Fibroblast of skin of back (primary cell): Measurements from ENCODE around the gene FKRP.
"Not testable (repeated sequence)": the region's sequence is repeated elsewhere in the genome, so short reads cannot be mapped to it uniquely, and the experiment has no call there.

Source experiments
- DNase-seq: peaks from one replicate; pipeline ENCODE4 v3.0.0-alpha.2; 2013

The FKRP gene

GRCh38 chr19:46759817-46760333, 14.0 kb downstream of the FKRP start:
- peak; percentile 91 for DNase-seq

DNA sequence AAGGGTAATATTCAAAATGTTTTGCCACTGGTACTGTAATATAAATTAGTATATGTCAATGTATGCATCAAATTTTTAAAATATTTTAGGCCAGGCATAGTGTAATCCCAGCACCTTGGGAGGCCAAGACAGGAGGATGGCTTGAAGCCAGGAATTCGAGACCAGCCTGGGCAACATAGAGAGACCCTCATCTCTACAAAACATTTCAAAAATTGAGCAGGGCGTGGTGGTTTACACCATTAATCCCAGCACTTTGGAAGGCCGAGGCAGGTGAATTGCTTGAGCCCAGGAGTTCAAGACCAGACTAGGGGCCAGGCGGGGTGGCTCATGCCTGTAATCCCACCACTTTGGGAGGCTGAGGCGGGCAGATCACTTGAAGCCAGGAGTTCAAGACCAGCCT, 14.5 kb downstream of the FKRP start:
- DNase-seq: no peak

- not testable (repeated sequence) for DNase-seq
Observed at GRCh38 chr19:46760897-46761296, 15.0 kb downstream of the FKRP start.

DNA sequence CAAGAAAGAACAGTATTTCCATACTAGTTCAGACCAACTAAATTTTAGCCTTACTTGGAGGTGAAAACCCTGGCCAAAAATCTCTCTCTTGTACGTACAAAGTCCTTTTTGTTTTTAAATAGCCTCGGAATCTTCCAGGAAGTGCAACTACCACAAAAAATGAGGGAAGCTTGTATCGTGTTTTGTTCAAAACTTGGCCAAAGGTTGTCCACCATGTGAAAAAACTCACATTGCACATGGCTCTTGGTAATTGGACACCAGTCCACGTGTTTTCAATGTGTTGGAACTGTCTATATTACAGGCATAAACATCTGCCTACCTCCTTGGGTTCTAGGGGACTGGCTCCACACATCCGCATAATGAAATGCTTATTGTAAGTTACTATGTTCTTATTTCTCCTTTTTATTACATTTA, 15.6 kb downstream of the FKRP start:
- peak; percentile 33 for DNase-seq

GRCh38 chr19:46762245-46762890, 16.5 kb downstream of the FKRP start:
- DNase-seq: no peak

DNA sequence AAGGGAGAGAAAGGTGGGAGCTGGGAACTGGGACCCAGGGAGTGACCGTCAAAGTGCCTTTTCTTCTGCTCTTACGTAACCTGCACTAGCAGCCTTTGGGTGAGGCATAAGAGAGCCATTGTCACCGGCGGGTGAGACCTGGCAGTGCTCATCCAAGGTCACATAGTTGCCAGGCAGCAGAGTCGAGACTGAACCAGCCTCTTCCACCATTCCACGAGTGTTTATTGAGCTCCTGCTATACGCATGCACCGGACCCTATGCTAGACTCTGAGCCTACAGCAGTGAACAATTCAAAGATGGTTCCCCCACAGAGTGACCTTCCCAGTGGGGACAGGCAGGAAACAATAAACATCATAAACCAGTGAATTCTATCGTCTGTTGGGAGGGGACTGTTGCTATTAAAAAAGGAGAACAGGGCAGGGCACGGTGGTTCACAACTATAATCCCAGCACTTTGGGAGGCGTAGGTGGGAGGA, 19.0 kb downstream of the FKRP start:
- no peak for DNase-seq

DNA sequence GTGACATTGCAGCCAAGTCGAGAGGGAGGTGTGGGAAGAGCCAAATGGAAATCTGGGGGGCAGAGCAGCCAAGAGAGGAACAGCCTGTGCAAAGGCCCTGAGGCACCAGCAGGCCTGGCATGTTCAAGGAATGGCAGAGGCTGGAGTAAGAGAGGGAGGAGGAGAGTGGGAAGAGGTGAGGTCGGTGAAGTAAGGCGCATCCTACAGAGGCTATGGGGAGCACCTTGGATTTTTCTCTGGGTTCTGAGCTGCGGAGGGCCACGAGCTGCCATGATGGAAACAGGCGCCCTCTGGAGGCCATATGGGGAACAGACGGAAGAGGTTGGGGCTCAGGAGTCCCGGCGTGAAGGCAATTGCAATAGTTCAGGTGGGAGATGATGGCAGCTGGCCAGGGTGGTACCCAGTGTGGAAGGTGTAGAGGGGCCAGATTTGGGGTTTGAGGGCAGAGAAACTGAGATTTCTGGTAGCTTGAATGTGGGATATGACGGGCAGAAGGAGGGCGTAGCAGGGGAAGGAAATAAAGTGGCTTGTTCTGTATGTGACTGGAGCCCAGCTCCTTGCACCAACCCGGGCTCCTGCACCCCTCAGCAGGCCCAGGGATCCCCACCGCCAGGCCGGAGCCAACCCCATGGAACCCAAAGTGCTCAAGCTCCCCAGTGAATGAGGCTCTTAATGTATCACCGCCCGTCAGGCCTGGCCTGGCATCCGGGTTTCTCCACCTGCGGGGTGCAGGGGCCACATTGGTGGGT, 20.9 kb downstream of the FKRP start:
- peak; percentile 32 for DNase-seq

- not testable (repeated sequence) for DNase-seq
Observed at GRCh38 chr19:46768746-46769145, 22.9 kb downstream of the FKRP start.

DNA sequence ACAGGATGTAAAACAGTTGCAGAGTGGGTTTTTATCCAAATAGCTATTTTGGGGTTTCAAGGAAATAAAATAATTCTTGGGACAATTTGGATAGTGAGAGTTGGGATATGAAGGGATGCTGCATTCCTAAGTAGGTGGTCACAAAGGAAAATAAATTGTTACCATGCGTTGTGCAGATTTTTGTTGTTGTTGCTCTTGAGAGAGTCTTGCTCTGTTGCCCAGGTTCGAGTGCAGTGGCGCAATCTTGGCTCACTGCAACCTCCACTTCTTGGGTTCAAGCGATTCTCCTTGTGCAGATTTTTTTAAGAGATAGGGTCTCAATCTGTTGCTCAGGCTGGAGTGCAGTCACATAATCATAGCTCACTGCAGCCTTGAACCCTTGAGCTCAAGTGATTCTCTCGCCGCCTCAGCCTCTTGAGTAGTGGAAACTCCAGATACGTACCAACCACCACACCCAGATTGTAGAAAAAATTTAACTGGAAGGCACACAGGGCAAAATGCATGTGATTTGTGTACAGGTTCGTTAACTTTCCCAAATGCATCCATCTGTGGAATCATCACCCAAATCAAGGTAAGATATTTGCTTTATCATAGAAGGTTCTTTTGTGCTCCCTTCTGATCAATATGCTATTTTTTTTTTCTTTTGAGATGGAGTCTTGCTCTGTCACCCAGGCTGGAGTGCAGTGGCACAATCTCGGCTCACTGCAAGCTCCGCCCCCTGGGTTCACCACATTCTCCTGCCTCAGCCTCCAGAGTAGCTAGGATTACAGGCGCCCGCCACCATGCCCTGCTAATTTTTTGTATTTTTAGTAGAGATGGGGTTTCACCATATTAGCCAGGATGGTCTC, 26.5 kb downstream of the FKRP start:
- DNase-seq: no peak

GRCh38 chr19:46773018-46773399, 27.2 kb downstream of the FKRP start:
- no peak for DNase-seq

DNA sequence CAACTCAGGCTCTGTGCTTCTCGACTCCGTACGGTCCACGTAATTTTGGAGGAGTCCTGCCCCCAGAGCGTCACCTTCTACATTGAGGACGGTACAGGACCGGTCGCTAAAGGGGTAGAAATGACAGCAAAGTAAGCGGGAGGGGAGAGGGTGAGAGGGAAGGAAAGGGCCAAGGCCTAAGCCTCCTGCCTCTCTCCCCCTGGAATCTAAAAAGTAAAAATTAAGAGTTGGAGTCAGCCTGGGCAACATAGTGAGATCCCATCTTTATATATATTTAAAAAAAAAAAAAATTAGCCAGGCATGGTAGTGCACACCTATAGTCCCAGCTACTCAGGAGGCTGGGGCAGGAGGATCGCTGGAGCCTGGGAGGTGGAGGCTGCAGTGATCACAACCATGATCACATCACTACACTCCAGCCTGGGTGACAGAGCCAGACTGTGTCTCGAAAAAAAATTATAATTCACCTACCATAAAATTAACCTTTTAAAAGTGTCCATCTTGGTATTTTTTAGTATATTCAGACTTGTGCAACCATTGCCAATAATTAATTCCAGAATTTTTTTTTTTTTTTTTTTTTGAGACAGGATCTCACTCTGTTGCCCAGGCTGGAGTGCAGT, 29.9 kb downstream of the FKRP start:
- no peak for DNase-seq

GRCh38 chr19:46776927-46777911, 31.4 kb downstream of the FKRP start:
- DNase-seq: no peak

DNA sequence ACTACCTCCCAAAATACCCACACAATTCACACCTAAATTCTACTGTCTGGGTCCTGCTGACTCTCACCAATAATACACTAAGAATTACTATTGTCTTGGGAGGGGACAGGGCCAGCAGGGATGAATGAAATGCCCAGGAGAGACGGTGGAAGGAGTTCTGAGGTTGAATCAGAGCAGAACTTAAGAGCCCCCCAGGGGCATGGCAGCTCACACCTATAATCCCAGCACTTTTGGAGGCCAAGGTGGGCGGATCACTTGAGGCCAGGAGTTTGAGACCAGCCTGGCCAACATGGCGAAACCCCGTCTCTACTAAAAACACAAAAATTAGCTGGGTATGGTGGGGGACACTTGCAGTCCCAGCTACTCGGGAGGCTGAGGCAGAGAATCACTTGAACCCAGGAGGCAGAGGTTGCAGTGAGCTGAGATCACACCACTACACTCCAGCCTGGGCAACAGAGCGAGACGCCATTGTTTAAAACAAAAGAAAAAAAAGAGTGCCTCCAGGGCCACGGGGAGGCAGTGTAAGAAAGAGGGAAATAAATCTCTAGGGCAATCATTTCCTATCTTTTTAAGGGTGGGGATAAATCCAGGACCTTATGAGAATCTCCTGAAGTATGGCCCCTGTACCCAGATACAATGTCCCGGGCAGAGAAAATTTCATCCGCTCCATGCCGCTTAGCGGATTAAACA, 32.2 kb downstream of the FKRP start:
- DNase-seq: not testable (repeated sequence)

DNA sequence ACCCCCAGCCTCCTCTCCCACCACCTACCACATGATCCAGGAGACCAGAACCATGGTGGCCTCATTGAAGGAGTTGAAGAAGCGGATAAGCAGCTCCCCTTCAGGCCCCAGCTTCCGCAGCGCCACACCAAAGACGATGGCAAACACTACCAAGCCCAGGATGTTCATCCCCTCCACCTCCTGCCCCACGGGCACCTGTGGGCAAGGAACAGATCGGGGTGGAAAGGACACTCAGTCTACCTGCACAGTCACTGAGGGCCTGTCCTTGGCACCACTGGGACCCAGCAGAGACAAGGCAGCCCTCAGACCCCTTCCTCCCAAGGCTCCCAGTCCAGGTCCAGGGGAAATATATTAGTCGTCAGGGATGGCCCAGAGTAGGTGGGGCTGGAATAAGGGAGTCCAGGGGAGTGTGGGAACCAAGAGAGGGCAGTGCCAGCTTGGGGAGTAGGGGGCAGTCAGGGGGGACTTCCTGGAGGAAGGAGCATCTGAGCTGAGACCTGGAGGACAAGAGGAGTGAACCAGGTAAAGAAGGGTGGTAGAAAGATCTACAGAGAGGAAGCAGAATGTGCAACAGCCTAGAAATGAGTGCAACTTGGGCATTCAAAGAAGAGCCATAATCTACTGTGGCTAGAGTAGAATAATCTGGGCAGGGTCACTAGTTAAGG, 36.6 kb downstream of the FKRP start:
- DNase-seq: no peak

GRCh38 chr19:46783670-46784069, 37.8 kb downstream of the FKRP start:
- DNase-seq: no peak

DNA sequence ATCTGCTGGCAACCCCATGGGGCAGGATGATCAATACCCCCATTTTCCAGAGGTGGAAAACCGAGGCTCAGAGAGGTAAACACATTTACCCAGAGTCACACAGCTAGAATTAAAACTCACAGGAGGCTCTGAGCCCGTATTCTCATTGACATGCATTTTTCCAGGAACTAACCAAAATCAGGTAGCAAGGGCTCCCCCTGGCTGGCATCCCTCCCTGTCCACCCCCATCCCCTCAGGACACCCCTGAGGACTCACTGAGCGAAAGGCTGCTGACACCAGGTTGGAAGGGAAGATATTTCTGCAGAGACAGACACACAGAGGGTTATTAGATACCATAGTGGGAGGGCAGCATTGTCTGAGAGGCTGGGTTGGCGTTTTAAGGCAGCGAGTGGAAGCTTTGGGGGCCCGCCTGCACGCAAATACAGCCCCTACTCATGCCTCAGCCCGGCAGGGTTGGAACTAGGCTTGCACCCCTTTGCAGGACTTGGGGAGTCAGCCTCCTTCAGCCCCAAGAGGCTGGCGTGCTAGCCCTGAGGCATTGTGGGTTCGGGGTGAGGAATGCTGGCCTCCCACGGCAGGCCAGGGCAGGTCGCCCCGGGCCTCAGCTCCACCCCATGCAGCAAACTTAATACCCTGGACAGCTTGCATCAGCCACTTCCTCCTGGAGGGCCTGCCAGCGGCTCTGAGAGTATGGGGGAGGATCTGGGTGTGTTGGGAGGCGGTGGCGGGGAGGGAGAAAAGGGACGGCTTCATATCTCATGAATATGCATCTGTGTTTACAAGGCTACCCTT, 38.6 kb downstream of the FKRP start:
- peak; percentile 96 for DNase-seq

- no peak for DNase-seq
Observed at GRCh38 chr19:46785054-46785979, 39.5 kb downstream of the FKRP start.

GRCh38 chr19:46785980-46786235, 40.1 kb downstream of the FKRP start:
- no peak for DNase-seq
